Caco-2 (cell line): ENCODE data around the gene CHRD. TPM values are rescaled to one million over a fixed set of nuclear protein-coding genes. Genes with fewer than 3 reads are reported as not detected.

Source experiments
- BruUV-seq: library from RNA; stranded (reverse); fragments of 400-500 nt; replicated peaks from 2 replicates; lab custom pipeline; 2021; lab: Mats Ljungman, UMichigan
- CTCF ChIA-PET: fragments of 300-600 bp; sonication (Branson Sonifier 250); formaldehyde crosslinking; loops from one replicate; lab custom pipeline; 2022; ENCODE audit warnings: antibody characterized with exemption; lab: Charles Lee
- POLR2A ChIA-PET: fragments of 300-600 bp; sonication (Branson Sonifier 250); formaldehyde crosslinking; loops from one replicate; lab custom pipeline; 2022; ENCODE audit warnings: antibody characterized with exemption; lab: Charles Lee
- DNase-seq, 2 experiments: peaks; one replicate each; pipeline versions ENCODE4 v3.0.0 to v3.0.0-alpha.2; 2020 to 2022
- H3K27me3 ChIP-seq: replicated peaks from 2 replicates; pipeline ENCODE4 v1.6.0; 2011; ENCODE audit warnings: low read length; ENCODE audit not compliant: control insufficient read depth, insufficient read depth
- H3K36me3 ChIP-seq: 2 replicates; pipeline ENCODE4 v1.5.1; 2011; ENCODE audit warnings: low read length; ENCODE audit not compliant: control insufficient read depth, insufficient read depth
- H3K4me1 ChIP-seq: fragments of 250-450 bp; sonication (Bioruptor Pico); 2 replicates; pipeline ENCODE4 v1.5.1; 2020; ENCODE audit warnings: mild to moderate bottlenecking
- H3K4me3 ChIP-seq: 2 replicates; pipeline ENCODE4 v1.5.1; 2011; ENCODE audit warnings: low read depth, mild to moderate bottlenecking, control low read depth, low read length
- H3K9me3 ChIP-seq: fragments of 250-450 bp; sonication (Bioruptor Pico); 2 replicates; pipeline ENCODE4 v1.5.1; 2020; ENCODE audit warnings: mild to moderate bottlenecking, moderate library complexity
- H3K27ac Mint-ChIP-seq: one replicate; pipeline ENCODE4 v1.8.0; 2022; ENCODE audit warnings: mixed read lengths; ENCODE audit not compliant: unreplicated experiment
- H3K27me3 Mint-ChIP-seq: one replicate; pipeline ENCODE4 v1.8.0; 2022; ENCODE audit warnings: mixed read lengths; ENCODE audit not compliant: insufficient read depth, unreplicated experiment
- H3K36me3 Mint-ChIP-seq: one replicate; pipeline ENCODE4 v1.8.0; 2022; ENCODE audit warnings: mild to moderate bottlenecking, mixed read lengths; ENCODE audit not compliant: insufficient read depth, unreplicated experiment
- H3K4me1 Mint-ChIP-seq: one replicate; pipeline ENCODE4 v1.8.0; 2022; ENCODE audit warnings: low read depth, mixed read lengths; ENCODE audit not compliant: unreplicated experiment
- H3K4me3 Mint-ChIP-seq: one replicate; pipeline ENCODE4 v1.8.0; 2022; ENCODE audit warnings: mild to moderate bottlenecking, moderate library complexity, mixed read lengths; ENCODE audit not compliant: unreplicated experiment
- H3K9me3 Mint-ChIP-seq: one replicate; pipeline ENCODE4 v1.8.0; 2022; ENCODE audit warnings: mixed read lengths; ENCODE audit not compliant: unreplicated experiment
- CTCF ChIP-seq, 2 experiments: fragments of 200-600 bp in 1 of 2; IDR thresholded peaks; 1 replicate in 1 of 2; 2 replicates in 1 of 2; pipeline versions ENCODE4 v1.5.1 to v1.8.0; 2011 to 2022; ENCODE audit warnings: antibody characterized with exemption in 1 of 2, control low read depth in 1 of 2, inconsistent platforms in 1 of 2, low read depth in 1 of 2, low read length in 1 of 2, mild to moderate bottlenecking in 1 of 2, moderate library complexity in 1 of 2; ENCODE audit not compliant: insufficient read depth in 1 of 2, severe bottlenecking in 1 of 2, unreplicated experiment in 1 of 2
- intact Hi-C: fragments of 100-400 bp; cut with micrococcal nuclease; formaldehyde crosslinking; loops from one replicate; pipeline ENCODE4 v1.10.0; 2022; ENCODE audit not compliant: unreplicated experiment
- total RNA-seq: library from RNA; stranded (reverse); gene quantifications from 2 replicates; pipeline ENCODE4 v1.2.3, GENCODE V29; 2022

CHRD gene
- total RNA-seq, 1 experiment from 2014 or later: 6.4 TPM

GRCh38 chr3:184347321-184348056 is 32.4 kb upstream of the CHRD start:
- Histone ChIP-seq H3K9me3 (no peaks in the 10 kb centered on the region), H3K4me3 (no peak overlapping the region), H3K36me3 (no peaks in the 10 kb centered on the region), H3K4me1 (no peaks in the 10 kb centered on the region), H3K27me3 (no peaks in the 10 kb centered on the region)
- intact Hi-C loops: no loop called here
- Mint-ChIP-seq H3K4me3 (no peak overlapping the region), H3K27me3 (no peaks in the 10 kb centered on the region), H3K36me3 (peaks cover 32% of the 10 kb centered on the region), H3K4me1 (peaks cover 8% of the 10 kb centered on the region), H3K27ac (no peak overlapping the region), H3K9me3 (no peaks in the 10 kb centered on the region)
- no TSS peak for BruUV-seq
- CTCF ChIA-PET: no interaction called here
- DNase-seq: no peak
- no peak for TF ChIP-seq CTCF (IDR thresholded peaks at IDR 0.05; ENCODE audit: insufficient read depth in 1 of 2, low read depth in 1 of 2, low read length in 1 of 2, severe bottlenecking in 1 of 2, unreplicated experiment in 1 of 2)
- POLR2A ChIA-PET: no interaction called here

GRCh38 chr3:184348057-184348382 is 31.8 kb upstream of the CHRD start:
- POLR2A ChIA-PET: no interaction called here
- TF ChIP-seq CTCF (IDR thresholded peaks at IDR 0.05; ENCODE audit: insufficient read depth in 1 of 2, low read depth in 1 of 2, low read length in 1 of 2, severe bottlenecking in 1 of 2, unreplicated experiment in 1 of 2): no peak
- H3K36me3 ChIP-seq: no peaks in the 10 kb centered on the region
- peaks cover 8% of the 10 kb centered on the region for H3K4me1 Mint-ChIP-seq
- H3K27ac Mint-ChIP-seq: no peak overlapping the region
- no peak overlapping the region for H3K4me3 ChIP-seq
- H3K4me1 ChIP-seq: no peaks in the 10 kb centered on the region
- no TSS peak for BruUV-seq
- H3K9me3 Mint-ChIP-seq: no peaks in the 10 kb centered on the region
- no peaks in the 10 kb centered on the region for H3K27me3 ChIP-seq
- intact Hi-C loops: no loop called here
- no peak overlapping the region for H3K4me3 Mint-ChIP-seq
- H3K9me3 ChIP-seq: no peaks in the 10 kb centered on the region
- no peak for DNase-seq
- CTCF ChIA-PET: no interaction called here
- H3K36me3 Mint-ChIP-seq: peaks cover 35% of the 10 kb centered on the region
- H3K27me3 Mint-ChIP-seq: no peaks in the 10 kb centered on the region

- Mint-ChIP-seq H3K36me3 (peaks cover 35% of the 10 kb centered on the region), H3K4me1 (peaks cover 8% of the 10 kb centered on the region), H3K27me3 (no peaks in the 10 kb centered on the region), H3K27ac (no peak overlapping the region), H3K9me3 (no peaks in the 10 kb centered on the region), H3K4me3 (no peak overlapping the region)
- Histone ChIP-seq H3K36me3 (no peaks in the 10 kb centered on the region), H3K27me3 (no peaks in the 10 kb centered on the region), H3K4me1 (no peaks in the 10 kb centered on the region), H3K9me3 (no peaks in the 10 kb centered on the region), H3K4me3 (no peak overlapping the region)
- no peak for TF ChIP-seq CTCF (IDR thresholded peaks at IDR 0.05; ENCODE audit: insufficient read depth in 1 of 2, low read depth in 1 of 2, low read length in 1 of 2, severe bottlenecking in 1 of 2, unreplicated experiment in 1 of 2)
- intact Hi-C loops: no loop called here
- BruUV-seq: no TSS peak
- DNase-seq: no peak
- ChIA-PET CTCF (no interaction called here), POLR2A (interaction anchor here (1.4 kb wide), 1 partner anchor 13 kb away, joined by 7 read pairs; no protein-coding TSS in a partner anchor)
Observed at GRCh38 chr3:184349563-184350470, 30.0 kb upstream of the CHRD start.
